Endothelial cell of umbilical vein (primary cell): ENCODE data around the gene AFF1. TPM values are rescaled to one million over a fixed set of nuclear protein-coding genes. Genes with fewer than 3 reads are reported as not detected.

Experiments used
- BruUV-seq: library from RNA; stranded (reverse); fragments of 400-500 nt; replicated peaks from 2 replicates; lab custom pipeline; 2021; lab: Mats Ljungman, UMichigan
- CTCF ChIA-PET: fragments of 300-600, 350-600 bp; sonication (Branson Sonifier 250); formaldehyde crosslinking; loops from one replicate; lab custom pipeline; 2021; ENCODE audit warnings: antibody characterized with exemption, inconsistent platforms; lab: Charles Lee
- POLR2A ChIA-PET: fragments of 300-600, 350-600 bp; sonication (Branson Sonifier 250); formaldehyde crosslinking; loops from one replicate; lab custom pipeline; 2021; ENCODE audit warnings: antibody characterized with exemption, inconsistent platforms; lab: Charles Lee
- DNase-seq: peaks from one replicate; pipeline ENCODE4 v3.0.0-alpha.2; 2011; ENCODE audit warnings: low read depth, low spot score
- FAIRE-seq: peaks from 2 replicates; lab custom pipeline; 2011; peaks lifted over from hg19 to GRCh38; lab: Jason Lieb, UNC
- H2AFZ ChIP-seq: 2 replicates; pipeline ENCODE4 v1.6.0; 2012; ENCODE audit warnings: low read depth, low read length, control low read depth, inconsistent platforms
- H3K27ac ChIP-seq: 2 replicates; pipeline ENCODE4 v1.5.1; 2011; ENCODE audit warnings: low read depth, mild to moderate bottlenecking, control low read depth, low read length, moderate library complexity; ENCODE audit not compliant: insufficient read depth
- H3K27me3 ChIP-seq, 2 experiments: 2 replicates each; pipeline versions ENCODE4 v1.6.0 to v1.6.1; 2011; ENCODE audit warnings: low read length in 2 of 2, mixed read lengths in 1 of 2; ENCODE audit not compliant: control insufficient read depth in 2 of 2, insufficient read depth in 2 of 2
- H3K36me3 ChIP-seq, 2 experiments: 2 replicates in 1 of 2; 3 replicates in 1 of 2; pipeline ENCODE4 v1.5.1; 2011; ENCODE audit warnings: low read length in 2 of 2, mild to moderate bottlenecking in 1 of 2, moderate library complexity in 1 of 2; ENCODE audit not compliant: control insufficient read depth in 2 of 2, insufficient read depth in 2 of 2; ENCODE audit errors: extremely low read depth in 1 of 2
- H3K4me1 ChIP-seq: 3 replicates; pipeline ENCODE4 v1.5.1; 2011; ENCODE audit warnings: mild to moderate bottlenecking, low read length; ENCODE audit not compliant: control insufficient read depth, insufficient read depth; ENCODE audit errors: extremely low read depth
- H3K4me2 ChIP-seq: 2 replicates; pipeline ENCODE4 v1.6.1; 2011; ENCODE audit warnings: low read length, control low read depth, mixed read lengths; ENCODE audit not compliant: insufficient read depth
- H3K4me3 ChIP-seq, 3 experiments: fragments of 200-600 bp in 1 of 3; sonication (generic), shearing (Covaris generic) in 1 of 3; replicated peaks in 1 of 3; 2 replicates each; pipeline ENCODE4 v1.5.1; 2011 to 2016; ENCODE audit warnings: control low read depth in 3 of 3, low read length in 3 of 3, mild to moderate bottlenecking in 2 of 3, inconsistent platforms in 1 of 3, low read depth in 1 of 3, moderate library complexity in 1 of 3; ENCODE audit not compliant: insufficient read depth in 1 of 3
- H3K79me2 ChIP-seq: 2 replicates; pipeline ENCODE4 v1.6.0; 2012; ENCODE audit warnings: low read length, inconsistent platforms; ENCODE audit not compliant: control insufficient read depth, insufficient read depth
- H3K9ac ChIP-seq: replicated peaks from 2 replicates; pipeline ENCODE3; 2011; ENCODE audit warnings: low read length, control low read depth; ENCODE audit not compliant: insufficient read depth; ENCODE audit errors: extremely low read depth
- H3K9me1 ChIP-seq: replicated peaks from 3 replicates; pipeline ENCODE4 v1.6.0; 2011; ENCODE audit warnings: mild to moderate bottlenecking, low read length; ENCODE audit not compliant: control insufficient read depth, insufficient read depth; ENCODE audit errors: extremely low read depth
- H3K9me3 ChIP-seq: replicated peaks from 2 replicates; pipeline ENCODE4 v1.5.1; 2012; ENCODE audit warnings: low read length, inconsistent platforms; ENCODE audit not compliant: control insufficient read depth, insufficient read depth
- H4K20me1 ChIP-seq: replicated peaks from 2 replicates; pipeline ENCODE3; 2011; ENCODE audit warnings: mild to moderate bottlenecking, low read length; ENCODE audit not compliant: control insufficient read depth, insufficient read depth; ENCODE audit errors: extremely low read depth
- EZH2 ChIP-seq: IDR thresholded peaks from 2 replicates; pipeline ENCODE4 v1.6.1; 2012; ENCODE audit warnings: borderline replicate concordance, low read depth, mild to moderate bottlenecking, moderate library complexity, low read length, inconsistent platforms; ENCODE audit not compliant: severe bottlenecking
- FOS ChIP-seq: IDR thresholded peaks from 2 replicates; pipeline ENCODE4 v1.6.1; 2011; ENCODE audit warnings: mild to moderate bottlenecking, low read length, moderate library complexity, borderline replicate concordance; ENCODE audit not compliant: insufficient read depth
- GATA2 ChIP-seq: IDR thresholded peaks from 2 replicates; pipeline ENCODE4 v1.7.0; 2011; ENCODE audit warnings: low read depth, mild to moderate bottlenecking, moderate library complexity, mixed read lengths, low read length; ENCODE audit not compliant: insufficient read length, insufficient read depth
- JUN ChIP-seq: IDR thresholded peaks from 2 replicates; pipeline ENCODE4 v1.6.1; 2011; ENCODE audit warnings: borderline replicate concordance, low read depth; ENCODE audit not compliant: insufficient read length, insufficient read depth
- MYC ChIP-seq: IDR thresholded peaks from one replicate; pipeline ENCODE4 v1.6.1; 2011; ENCODE audit warnings: mild to moderate bottlenecking, low read depth, low read length
- POLR2A ChIP-seq: IDR thresholded peaks from 2 replicates; pipeline ENCODE4 v1.6.1; 2012; ENCODE audit warnings: low read depth, mild to moderate bottlenecking, control low read depth, low read length
- POLR2AphosphoS5 ChIP-seq: IDR thresholded peaks from 2 replicates; pipeline ENCODE4 v1.6.1; 2012; ENCODE audit warnings: low read depth, mild to moderate bottlenecking, control low read depth, low read length, moderate library complexity; ENCODE audit not compliant: insufficient read depth
- dilution Hi-C: fragments of 300-500 bp; cut with MboI; formaldehyde crosslinking; loops from one replicate; pipeline ENCODE4 v1.15.0; 2019; ENCODE audit warnings: low sequenced_read_pairs; ENCODE audit not compliant: extremely low pct_ligation_motif_present
- intact Hi-C: fragments of 100-400 bp; cut with micrococcal nuclease; formaldehyde crosslinking; loops from one replicate; pipeline ENCODE4 v1.10.0; 2022
- polyA plus RNA-seq, 4 experiments: library from polyadenylated mRNA; depleted of rRNA in 3 of 4; stranded (reverse) in 3 of 4; unstranded in 1 of 4; fragments of >200 nt; gene quantifications; 2 replicates each; pipeline versions ENCODE4 v1.2.1 to v1.2.3, GENCODE V29; 2011 to 2012; ENCODE audit warnings: missing spikeins in 1 of 4
- total RNA-seq: library from RNA; stranded (reverse); gene quantifications from 2 replicates; pipeline ENCODE4 v1.2.3, GENCODE V29; 2021
- TF ChIP-seq, protein P1 (sequence below): IDR thresholded peaks from 2 replicates; pipeline ENCODE4 v1.6.1; 2011; ENCODE audit not compliant: insufficient read depth, insufficient read length
- TF ChIP-seq, protein P2 (sequence below), 2 donors: IDR thresholded peaks; 1 replicate in 1 of 2; 2 replicates in 1 of 2; pipeline ENCODE4 v1.5.1; 2011; ENCODE audit warnings: low read length in 2 of 2, mild to moderate bottlenecking in 2 of 2, moderate library complexity in 2 of 2, control low read depth in 1 of 2, inconsistent platforms in 1 of 2, low read depth in 1 of 2; ENCODE audit not compliant: insufficient read depth in 1 of 2; ENCODE audit errors: extremely low read depth in 1 of 2

Gene AFF1
- total and polyA plus RNA-seq, 2 donors (not counting 3 experiments of a cell fraction or from before 2014, with no cell fraction given), result 26.2 to 106 TPM

DNA sequence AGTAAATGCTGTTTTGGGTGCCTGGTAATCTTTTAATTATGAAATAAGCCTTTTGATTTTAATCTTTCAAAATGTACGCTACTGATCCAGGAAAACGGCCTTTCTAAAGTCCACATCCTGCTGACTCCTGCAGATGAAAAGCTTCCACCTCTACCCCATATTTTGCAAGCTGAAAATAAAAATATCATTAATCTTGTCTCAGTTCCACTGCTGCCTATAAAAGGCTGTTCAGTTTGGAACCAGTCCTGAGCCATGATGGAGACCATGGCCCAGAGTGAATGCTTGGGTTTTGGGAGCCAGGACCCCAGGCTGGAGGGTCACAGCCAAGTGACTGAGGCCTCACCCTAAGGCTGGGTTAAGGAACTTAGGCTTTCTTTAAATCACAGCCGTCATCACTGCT is 110.8 kb downstream of the AFF1 start:
- TSS peak; percentile 97 for BruUV-seq
- TF ChIP-seq, protein P1, sequence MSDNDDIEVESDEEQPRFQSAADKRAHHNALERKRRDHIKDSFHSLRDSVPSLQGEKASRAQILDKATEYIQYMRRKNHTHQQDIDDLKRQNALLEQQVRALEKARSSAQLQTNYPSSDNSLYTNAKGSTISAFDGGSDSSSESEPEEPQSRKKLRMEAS, result no peak
- no peak for TF ChIP-seq MYC
- TF ChIP-seq, protein P2, sequence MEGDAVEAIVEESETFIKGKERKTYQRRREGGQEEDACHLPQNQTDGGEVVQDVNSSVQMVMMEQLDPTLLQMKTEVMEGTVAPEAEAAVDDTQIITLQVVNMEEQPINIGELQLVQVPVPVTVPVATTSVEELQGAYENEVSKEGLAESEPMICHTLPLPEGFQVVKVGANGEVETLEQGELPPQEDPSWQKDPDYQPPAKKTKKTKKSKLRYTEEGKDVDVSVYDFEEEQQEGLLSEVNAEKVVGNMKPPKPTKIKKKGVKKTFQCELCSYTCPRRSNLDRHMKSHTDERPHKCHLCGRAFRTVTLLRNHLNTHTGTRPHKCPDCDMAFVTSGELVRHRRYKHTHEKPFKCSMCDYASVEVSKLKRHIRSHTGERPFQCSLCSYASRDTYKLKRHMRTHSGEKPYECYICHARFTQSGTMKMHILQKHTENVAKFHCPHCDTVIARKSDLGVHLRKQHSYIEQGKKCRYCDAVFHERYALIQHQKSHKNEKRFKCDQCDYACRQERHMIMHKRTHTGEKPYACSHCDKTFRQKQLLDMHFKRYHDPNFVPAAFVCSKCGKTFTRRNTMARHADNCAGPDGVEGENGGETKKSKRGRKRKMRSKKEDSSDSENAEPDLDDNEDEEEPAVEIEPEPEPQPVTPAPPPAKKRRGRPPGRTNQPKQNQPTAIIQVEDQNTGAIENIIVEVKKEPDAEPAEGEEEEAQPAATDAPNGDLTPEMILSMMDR (IDR thresholded peaks at IDR 0.05; ENCODE audit: extremely low read depth in 1 of 2, insufficient read depth in 1 of 2, low read depth in 1 of 2, low read length in 2 of 2), result no peak
- TF ChIP-seq FOS, result no peak
- TF ChIP-seq GATA2, result no peak
- no peak for TF ChIP-seq JUN
- TF ChIP-seq POLR2AphosphoS5, result no peak
- no peak for TF ChIP-seq EZH2
- TF ChIP-seq POLR2A, result no peak
- dilution Hi-C loops, result no loop called here
- Histone ChIP-seq H3K79me2 (peaks cover 48% of the 10 kb centered on the region), H4K20me1 (no peaks in the 10 kb centered on the region), H3K27ac (peak overlapping the region; percentile 66), H3K4me1 (peaks cover 35% of the 10 kb centered on the region), H3K4me2 (peak overlapping the region; percentile 91), H3K4me3 (no peak overlapping the region), H3K9me3 (no peaks in the 10 kb centered on the region), H2AFZ (no peak overlapping the region), H3K9ac (peak overlapping the region; percentile 74), H3K27me3 (no peaks in the 10 kb centered on the region), H3K9me1 (no peaks in the 10 kb centered on the region), H3K36me3 (peaks cover 6 to 10% of the 10 kb centered on the region in 2 experiments)
- peak; percentile 35 for FAIRE-seq
- DNase-seq, result no peak
- intact Hi-C loops, result loop anchor here (1.0 kb wide), 1 partner anchor 36 kb away; no protein-coding TSS in a partner anchor
- POLR2A ChIA-PET, result no interaction called here
- CTCF ChIA-PET, result interaction anchor here (0.8 to 1.2 kb wide), 2 partner anchors 9 to 48 kb away, joined by 3 to 4 read pairs; no protein-coding TSS in a partner anchor
